T-helper 2 cell treated with Interferon-gamma antibody and Interleukin-4, amounts not matched to agents 100 ng/mL and 5 ng/mL, for 36 hours (primary cell): ENCODE data around the gene MPP2. TPM values are rescaled to one million over a fixed set of nuclear protein-coding genes. Genes with fewer than 3 reads are reported as not detected.
"Not testable (repeated sequence)": the region's sequence is repeated elsewhere in the genome, so short reads cannot be mapped to it uniquely, and the experiment has no call there.

ENCODE experiments used
- intact Hi-C: fragments of 100-400 bp; cut with micrococcal nuclease; formaldehyde crosslinking; loops from one replicate; pipeline ENCODE4 v1.15.1; 2023
- total RNA-seq: library from RNA; stranded (reverse); gene quantifications from 2 replicates; pipeline ENCODE4 v1.2.3, GENCODE V29; 2022

MPP2 gene
- total RNA-seq, 1 donor from 2014 or later = 0.64 TPM

GRCh38 chr17:43905400-43905984 is 1.8 kb downstream of the MPP2 start:
- intact Hi-C loops = no loop called here

- intact Hi-C loops = no loop called here
Measured at GRCh38 chr17:43901861-43902589, 5.3 kb downstream of the MPP2 start.

- intact Hi-C loops = no loop called here
Measured at GRCh38 chr17:43900858-43901754, 6.2 kb downstream of the MPP2 start.

GRCh38 chr17:43900183-43900857 is 7.0 kb downstream of the MPP2 start:
- intact Hi-C loops = no loop called here

- intact Hi-C loops = no loop called here
Measured at GRCh38 chr17:43898446-43898845, 8.9 kb downstream of the MPP2 start.

- intact Hi-C loops = no loop called here
Measured at GRCh38 chr17:43897831-43898230, 9.5 kb downstream of the MPP2 start.

GRCh38 chr17:43894494-43894893 is 12.8 kb downstream of the MPP2 start:
- intact Hi-C loops = not testable (repeated sequence)

GRCh38 chr17:43892647-43892952 is 14.7 kb downstream of the MPP2 start:
- intact Hi-C loops = no loop called here

- intact Hi-C loops = no loop called here
Measured at GRCh38 chr17:43891851-43892646, 15.3 kb downstream of the MPP2 start.

- intact Hi-C loops = no loop called here
Measured at GRCh38 chr17:43890240-43890639, 17.1 kb downstream of the MPP2 start.

GRCh38 chr17:43888548-43888947 is 18.8 kb downstream of the MPP2 start:
- intact Hi-C loops = no loop called here

GRCh38 chr17:43882761-43883415 is 24.4 kb downstream of the MPP2 start:
- intact Hi-C loops = no loop called here

- intact Hi-C loops = no loop called here
Measured at GRCh38 chr17:43881758-43882505, 25.4 kb downstream of the MPP2 start.

- intact Hi-C loops = no loop called here
Measured at GRCh38 chr17:43881181-43881580, 26.2 kb downstream of the MPP2 start.

- intact Hi-C loops = no loop called here
Measured at GRCh38 chr17:43880420-43880991, 26.8 kb downstream of the MPP2 start.

GRCh38 chr17:43879723-43880419 is 27.5 kb downstream of the MPP2 start:
- intact Hi-C loops = no loop called here

- intact Hi-C loops = loop anchor here (1.0 kb wide), 1 partner anchor 117 kb away; no protein-coding TSS in a partner anchor
Measured at GRCh38 chr17:43878260-43879175, 28.8 kb downstream of the MPP2 start.
